ENCODE results near the gene RNF141. TPM values are rescaled to one million over a fixed set of nuclear protein-coding genes. Genes with fewer than 3 reads are reported as not detected.

Gene RNF141
- polyA plus RNA-seq, 1 donor from 2014 or later = 79.2 TPM

- Histone ChIP-seq H3K4me2 (ENCODE audit: low read length) (no peak overlapping the region), H3K9me3 (ENCODE audit: low read length) (no peaks in the 10 kb centered on the region), H3K9me2 (ENCODE audit: insufficient read depth, low read length) (no peaks in the 10 kb centered on the region), H4K20me1 (ENCODE audit: insufficient read depth) (no peaks in the 10 kb centered on the region), H3K27me3 (ENCODE audit: insufficient read depth, low read depth, low read length) (no peaks in the 10 kb centered on the region), H3K27ac (ENCODE audit: low read length) (no peak overlapping the region), H3K36me3 (ENCODE audit: insufficient read depth, low read length) (no peaks in the 10 kb centered on the region), H3K9ac (ENCODE audit: low read length) (no peak overlapping the region), H3F3A (ENCODE audit: insufficient read depth, low read length, poor library complexity, severe bottlenecking) (no peaks in the 10 kb centered on the region), H2AFZ (ENCODE audit: low read depth, low read length) (no peak overlapping the region), H3K79me2 (replicated peaks; ENCODE audit: insufficient read depth, low read length) (no peaks in the 10 kb centered on the region), H3K4me3 (ENCODE audit: low read length) (no peak overlapping the region)
- no peak for TF ChIP-seq MXI1 (conservative IDR thresholded peaks at IDR 0.05; ENCODE audit: poor library complexity, severe bottlenecking)
- TF ChIP-seq SMC3 (conservative IDR thresholded peaks at IDR 0.05; ENCODE audit: poor library complexity) = no peak
- no peak for TF ChIP-seq POLR2AphosphoS5 (IDR thresholded peaks at IDR 0.05)
- no peak for TF ChIP-seq REST (IDR thresholded peaks at IDR 0.05; ENCODE audit: borderline replicate concordance)
- no peak for TF ChIP-seq EZH2 (IDR thresholded peaks at IDR 0.05; ENCODE audit: borderline replicate concordance, insufficient read depth, low read length, poor library complexity, severe bottlenecking)
- no peak for TF ChIP-seq TAF1 (IDR thresholded peaks at IDR 0.05; ENCODE audit: low read depth)
- no peak for TF ChIP-seq RAD21 (conservative IDR thresholded peaks at IDR 0.05)
- no peak for TF ChIP-seq CTCF (IDR thresholded peaks at IDR 0.05; ENCODE audit: poor library complexity, severe bottlenecking)
- no peak for TF ChIP-seq EP300 (conservative IDR thresholded peaks at IDR 0.05; ENCODE audit: poor library complexity, severe bottlenecking)
These were observed 23.0 kb upstream of the RNF141 start for GRCh38 chr11:10564030-10564429.

- Histone ChIP-seq H3K4me2 (ENCODE audit: low read length) (no peak overlapping the region), H3K9me2 (ENCODE audit: insufficient read depth, low read length) (no peaks in the 10 kb centered on the region), H2AFZ (ENCODE audit: low read depth, low read length) (no peak overlapping the region), H3F3A (ENCODE audit: insufficient read depth, low read length, poor library complexity, severe bottlenecking) (no peaks in the 10 kb centered on the region), H3K79me2 (replicated peaks; ENCODE audit: insufficient read depth, low read length) (no peaks in the 10 kb centered on the region), H3K9ac (ENCODE audit: low read length) (no peak overlapping the region), H3K27me3 (ENCODE audit: insufficient read depth, low read depth, low read length) (no peaks in the 10 kb centered on the region), H3K4me3 (ENCODE audit: low read length) (no peak overlapping the region), H3K9me3 (ENCODE audit: low read length) (no peaks in the 10 kb centered on the region), H4K20me1 (ENCODE audit: insufficient read depth) (no peaks in the 10 kb centered on the region), H3K27ac (ENCODE audit: low read length) (no peak overlapping the region), H3K36me3 (ENCODE audit: insufficient read depth, low read length) (no peaks in the 10 kb centered on the region)
- TF ChIP-seq TAF1 (IDR thresholded peaks at IDR 0.05; ENCODE audit: low read depth) = no peak
- no peak for TF ChIP-seq SMC3 (conservative IDR thresholded peaks at IDR 0.05; ENCODE audit: poor library complexity)
- no peak for TF ChIP-seq CTCF (IDR thresholded peaks at IDR 0.05; ENCODE audit: poor library complexity, severe bottlenecking)
- no peak for TF ChIP-seq EP300 (conservative IDR thresholded peaks at IDR 0.05; ENCODE audit: poor library complexity, severe bottlenecking)
These were observed 21.0 kb upstream of the RNF141 start for GRCh38 chr11:10561947-10562346.

Measured in neural cell (in vitro differentiated cells).